LNCaP clone FGC (cell line): ENCODE measurements around the gene TUBB2B.

Source experiments
- DNase-seq: peaks from one replicate; pipeline ENCODE4 v3.0.0-alpha.2; 2011; ENCODE audit warnings: low read depth
- H3K4me3 ChIP-seq: 2 replicates; pipeline ENCODE4 v1.5.1; 2011; ENCODE audit warnings: mild to moderate bottlenecking, low read depth, low read length, control low read depth
- CTCF ChIP-seq: IDR thresholded peaks from 2 replicates; pipeline ENCODE4 v1.5.1; 2012; ENCODE audit warnings: mild to moderate bottlenecking; ENCODE audit not compliant: control insufficient read depth, insufficient read depth; ENCODE audit errors: extremely low read depth

Gene TUBB2B

DNA sequence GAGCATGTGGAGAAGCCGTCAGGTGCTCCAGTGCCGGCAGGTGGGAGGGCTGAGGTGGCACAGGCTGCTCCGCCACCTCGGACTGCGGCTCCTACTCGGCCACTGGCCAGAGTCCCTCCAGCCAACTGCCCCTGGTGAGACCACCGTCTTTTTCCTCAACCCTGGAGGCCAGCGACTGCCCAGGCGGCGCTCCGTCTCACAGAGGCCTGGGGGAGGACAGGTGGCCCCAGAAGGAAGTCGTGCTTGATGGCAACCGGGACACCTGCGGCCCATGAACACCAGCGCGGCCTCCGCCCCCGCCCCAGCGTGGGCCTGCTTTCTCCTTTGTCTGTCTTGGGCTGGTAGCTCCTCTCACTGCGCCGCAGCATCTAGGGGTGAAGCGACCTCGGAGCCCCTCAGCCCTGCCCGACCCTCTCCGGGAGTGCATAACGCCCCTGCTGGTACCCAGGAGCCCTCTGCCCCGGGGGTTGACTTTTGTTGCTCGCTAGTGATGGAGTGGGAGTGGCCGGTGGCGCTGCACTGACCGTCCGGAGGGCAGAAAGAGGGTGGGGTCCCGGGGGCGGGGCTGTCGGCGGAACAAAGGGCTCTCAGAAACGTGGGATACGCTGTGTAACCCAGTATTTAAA, 706 bp upstream of the TUBB2B start:
- H3K4me3 ChIP-seq: no peak overlapping the region
- DNase-seq: no peak
- TF ChIP-seq CTCF: no peak

- DNase-seq: no peak
- peak overlapping the region; percentile 35 for H3K4me3 ChIP-seq
- TF ChIP-seq CTCF: no peak
These were observed 731 bp downstream of the TUBB2B start for GRCh38 chr6:3226481-3227362.

GRCh38 chr6:3226042-3226441, 1.4 kb downstream of the TUBB2B start:
- TF ChIP-seq CTCF: no peak
- no peak overlapping the region for H3K4me3 ChIP-seq
- peak; percentile 22 for DNase-seq

- H3K4me3 ChIP-seq: no peak overlapping the region
- TF ChIP-seq CTCF: no peak
- no peak for DNase-seq
These were observed 4.9 kb downstream of the TUBB2B start for GRCh38 chr6:3222506-3223038.

GRCh38 chr6:3221578-3221977, 5.9 kb downstream of the TUBB2B start:
- TF ChIP-seq CTCF: no peak

DNA sequence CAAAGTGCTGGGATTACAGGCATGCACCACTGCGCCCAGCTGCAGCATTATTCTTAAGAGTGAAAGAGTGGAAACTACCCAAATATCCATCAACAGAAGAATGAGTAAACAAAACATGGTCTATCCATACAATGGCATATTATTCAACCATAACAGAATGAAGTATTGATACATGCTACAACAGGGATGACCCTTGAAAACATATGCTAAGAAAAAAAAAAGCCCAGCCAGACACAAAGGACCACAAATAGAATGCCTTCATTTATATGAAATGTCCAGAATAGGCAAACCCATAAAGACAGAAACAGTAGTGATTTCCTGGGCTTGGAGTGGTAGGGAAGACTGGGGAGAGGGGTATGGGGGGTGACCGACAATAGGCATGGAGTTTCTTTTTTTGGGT, 7.1 kb downstream of the TUBB2B start:
- DNase-seq: no peak
- H3K4me3 ChIP-seq: no peak overlapping the region
- TF ChIP-seq CTCF: no peak

More at GRCh38 chr6:3221578-3221977, 5.9 kb downstream of the TUBB2B start:
- no peak overlapping the region for H3K4me3 ChIP-seq
- DNase-seq: no peak

DNA sequence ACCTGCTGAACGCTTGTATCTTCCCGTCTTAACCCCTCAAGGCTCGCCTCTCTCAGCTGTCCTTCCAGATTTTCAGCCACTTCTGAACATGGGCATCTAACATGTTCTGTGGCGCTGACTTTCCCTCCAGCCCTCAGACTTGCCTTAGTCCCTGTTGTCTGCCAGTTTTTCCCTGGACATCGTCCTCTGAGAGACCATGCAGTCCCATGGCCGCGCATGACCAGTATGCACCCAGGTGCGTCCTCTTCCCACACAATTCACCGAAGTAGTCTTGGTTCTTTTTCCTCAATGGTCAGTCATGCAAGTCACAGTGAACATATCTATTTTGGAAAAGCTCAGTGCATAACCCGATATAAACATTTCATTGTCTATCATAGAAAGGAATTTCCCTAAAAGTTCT, 9.2 kb downstream of the TUBB2B start:
- TF ChIP-seq CTCF: no peak
- H3K4me3 ChIP-seq: no peak overlapping the region
- DNase-seq: no peak
